GM06990 (cell line): ENCODE results near the gene FOXF1.

Experiments used
- DNase-seq: peaks from one replicate; pipeline ENCODE4 v3.0.0-alpha.2; 2011; ENCODE audit not compliant: insufficient read length; ENCODE audit errors: extremely low read depth
- H3K27me3 ChIP-seq: replicated peaks from 2 replicates; pipeline ENCODE4 v1.6.0; 2011; ENCODE audit warnings: low read length; ENCODE audit not compliant: control insufficient read depth, insufficient read depth
- H3K36me3 ChIP-seq: 2 replicates; pipeline ENCODE4 v1.5.1; 2011; ENCODE audit warnings: low read length; ENCODE audit not compliant: control insufficient read depth, insufficient read depth
- H3K4me3 ChIP-seq: replicated peaks from 2 replicates; pipeline ENCODE4 v1.5.1; 2011; ENCODE audit warnings: low read depth, mild to moderate bottlenecking, control low read depth, low read length
- TF ChIP-seq, protein P1 (sequence below): IDR thresholded peaks from 2 replicates; pipeline ENCODE4 v1.5.1; 2011; ENCODE audit warnings: low read length, control low read depth, mild to moderate bottlenecking, inconsistent platforms; ENCODE audit not compliant: insufficient read depth, poor library complexity, severe bottlenecking

FOXF1 gene

DNA sequence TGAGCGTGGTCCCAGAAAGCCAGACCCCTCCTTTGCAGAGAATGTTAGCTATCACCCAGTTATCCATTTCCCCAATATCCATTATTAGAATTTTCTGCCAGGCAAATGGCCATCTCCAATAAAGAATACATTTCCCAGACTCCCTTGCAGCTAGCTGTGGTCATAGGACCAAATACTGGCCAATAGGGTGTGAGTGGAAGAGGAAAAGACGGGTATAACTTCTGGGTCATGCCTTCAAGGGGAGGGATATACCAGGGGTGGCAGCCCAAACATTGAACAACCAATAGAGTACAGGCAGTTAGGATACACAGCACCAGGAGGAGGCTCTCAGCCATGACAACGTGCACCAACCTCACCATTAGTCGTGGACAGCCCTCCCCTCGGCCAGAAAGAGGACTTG lies 26.1 kb upstream of the FOXF1 start:
- Histone ChIP-seq H3K36me3 (no peaks in the 10 kb centered on the region), H3K27me3 (no peaks in the 10 kb centered on the region; the same call in 1 of the 2 replicates), H3K4me3 (no peak overlapping the region)
- no peak for DNase-seq
- TF ChIP-seq, protein P1, sequence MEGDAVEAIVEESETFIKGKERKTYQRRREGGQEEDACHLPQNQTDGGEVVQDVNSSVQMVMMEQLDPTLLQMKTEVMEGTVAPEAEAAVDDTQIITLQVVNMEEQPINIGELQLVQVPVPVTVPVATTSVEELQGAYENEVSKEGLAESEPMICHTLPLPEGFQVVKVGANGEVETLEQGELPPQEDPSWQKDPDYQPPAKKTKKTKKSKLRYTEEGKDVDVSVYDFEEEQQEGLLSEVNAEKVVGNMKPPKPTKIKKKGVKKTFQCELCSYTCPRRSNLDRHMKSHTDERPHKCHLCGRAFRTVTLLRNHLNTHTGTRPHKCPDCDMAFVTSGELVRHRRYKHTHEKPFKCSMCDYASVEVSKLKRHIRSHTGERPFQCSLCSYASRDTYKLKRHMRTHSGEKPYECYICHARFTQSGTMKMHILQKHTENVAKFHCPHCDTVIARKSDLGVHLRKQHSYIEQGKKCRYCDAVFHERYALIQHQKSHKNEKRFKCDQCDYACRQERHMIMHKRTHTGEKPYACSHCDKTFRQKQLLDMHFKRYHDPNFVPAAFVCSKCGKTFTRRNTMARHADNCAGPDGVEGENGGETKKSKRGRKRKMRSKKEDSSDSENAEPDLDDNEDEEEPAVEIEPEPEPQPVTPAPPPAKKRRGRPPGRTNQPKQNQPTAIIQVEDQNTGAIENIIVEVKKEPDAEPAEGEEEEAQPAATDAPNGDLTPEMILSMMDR: no peak

DNA sequence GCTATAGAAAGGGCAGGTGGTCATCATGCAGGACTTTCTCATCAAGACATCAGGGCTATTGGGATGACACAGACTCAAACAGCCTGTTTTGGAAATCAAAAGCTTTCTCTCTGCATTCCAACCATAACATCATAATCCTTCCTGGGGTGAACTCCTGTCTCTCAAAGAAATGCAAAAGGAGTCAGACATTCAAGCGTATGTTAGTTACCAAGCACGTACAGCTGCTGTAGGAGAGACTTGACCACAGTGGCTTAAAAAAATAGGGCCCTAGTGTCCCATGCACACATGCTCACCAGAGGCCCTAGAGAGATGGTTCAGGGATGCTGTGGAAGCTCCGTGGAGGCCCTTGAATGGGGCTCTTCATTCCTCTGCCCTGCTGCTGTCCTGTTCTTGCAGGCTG lies 24.6 kb upstream of the FOXF1 start:
- Histone ChIP-seq H3K36me3 (no peaks in the 10 kb centered on the region), H3K27me3 (no peaks in the 10 kb centered on the region; the same call in 1 of the 2 replicates)

DNA sequence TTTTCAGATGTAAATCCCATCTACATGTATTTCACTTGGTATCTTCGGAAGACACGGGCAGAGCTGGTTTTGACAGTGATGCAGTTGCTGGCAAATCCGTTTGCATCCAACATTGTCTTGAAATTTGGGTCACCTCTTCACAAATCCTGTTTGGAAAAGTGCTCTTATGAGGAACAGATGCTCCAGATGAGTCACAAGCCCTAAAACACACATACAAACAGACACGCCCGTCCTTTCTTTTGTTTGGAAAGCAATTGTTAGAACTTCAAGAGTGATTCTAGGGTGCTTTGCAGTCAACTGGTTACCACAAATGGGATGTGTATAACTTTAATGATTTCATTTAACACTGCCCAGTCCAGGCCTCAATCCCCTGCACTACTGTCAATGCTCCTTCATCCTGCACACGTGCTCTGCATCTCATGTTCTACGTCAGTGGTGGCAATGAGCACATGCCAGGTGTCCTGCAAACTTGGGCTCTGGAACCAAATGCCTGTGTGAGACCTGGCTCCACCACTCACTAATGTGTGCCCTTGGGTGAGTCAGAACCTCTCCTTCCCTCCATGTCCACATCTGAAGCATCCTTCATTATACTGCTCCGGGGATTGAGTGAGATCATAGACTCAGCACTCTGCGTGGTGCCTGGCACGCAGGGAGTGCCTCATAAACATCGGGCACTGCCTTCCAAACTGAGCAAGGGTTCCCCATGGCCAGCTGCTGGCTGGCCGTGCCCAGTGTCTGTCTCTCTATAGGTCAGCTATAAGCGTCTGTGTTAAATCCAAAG lies 19.3 kb upstream of the FOXF1 start:
- Histone ChIP-seq H3K27me3 (no peaks in the 10 kb centered on the region), H3K4me3 (no peak overlapping the region), H3K36me3 (no peaks in the 10 kb centered on the region)
- TF ChIP-seq, protein P1: no peak
- DNase-seq: no peak

More for the DNA sequence above, 24.6 kb upstream of the FOXF1 start:
- TF ChIP-seq, protein P1: no peak
- no peak overlapping the region for H3K4me3 ChIP-seq
- DNase-seq: no peak

DNA sequence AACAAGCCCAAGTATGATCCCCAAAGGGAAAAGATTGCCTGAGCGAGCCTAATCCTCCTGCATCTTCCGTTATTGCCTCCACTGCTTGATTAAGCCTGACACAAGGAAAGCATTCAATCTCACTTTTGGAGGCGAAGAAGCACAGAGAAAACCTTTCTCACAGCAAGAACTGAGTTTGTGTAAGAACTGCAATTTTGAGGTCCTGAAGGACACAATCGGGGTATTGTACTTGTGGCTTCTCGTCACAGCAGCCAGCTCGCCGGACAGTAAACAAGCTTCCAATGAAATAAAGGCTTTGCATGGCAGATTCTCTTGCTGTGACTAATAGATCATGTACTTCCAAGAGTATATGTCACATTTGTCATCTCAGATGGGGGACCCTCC lies 18.7 kb upstream of the FOXF1 start:
- no peaks in the 10 kb centered on the region for H3K27me3 ChIP-seq
- DNase-seq: no peak
- TF ChIP-seq, protein P1: no peak
- H3K36me3 ChIP-seq: no peaks in the 10 kb centered on the region
- no peak overlapping the region for H3K4me3 ChIP-seq

DNA sequence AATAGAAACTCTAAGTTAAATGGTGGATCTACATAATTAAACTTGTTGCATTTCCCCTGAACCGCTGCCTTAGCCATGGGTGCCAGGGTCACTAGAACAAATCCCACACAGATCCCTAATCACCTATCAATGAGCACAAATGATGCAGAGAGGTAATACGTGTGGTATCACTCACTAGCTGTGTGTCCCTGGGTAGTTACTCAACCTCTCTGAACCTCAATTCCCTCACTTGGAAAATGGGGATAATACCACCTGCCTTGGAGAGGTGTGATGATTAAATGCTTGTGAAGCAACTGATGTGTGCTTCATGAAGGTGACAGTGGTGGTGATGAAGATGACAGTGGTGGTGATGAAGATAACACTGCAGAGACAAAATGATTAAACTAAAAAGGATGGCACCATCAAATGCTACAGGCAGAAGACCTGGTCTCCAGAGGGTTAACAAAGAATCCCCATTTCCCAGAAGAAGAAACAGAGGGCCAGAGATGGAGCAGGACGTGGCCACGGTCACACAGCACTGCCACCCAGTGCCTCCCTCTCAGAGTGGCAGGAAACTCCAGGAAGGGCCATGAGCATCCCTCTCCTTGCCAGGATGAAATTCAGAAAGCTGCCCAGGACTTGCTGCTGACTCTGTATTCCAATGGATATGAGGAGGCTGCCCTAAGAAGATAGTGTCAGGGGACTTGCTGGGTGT lies 17.9 kb upstream of the FOXF1 start:
- no peaks in the 10 kb centered on the region for H3K27me3 ChIP-seq

More for the DNA sequence above, 17.9 kb upstream of the FOXF1 start:
- DNase-seq: no peak
- TF ChIP-seq, protein P1: no peak
- Histone ChIP-seq H3K36me3 (no peaks in the 10 kb centered on the region), H3K4me3 (no peak overlapping the region)
